NCI-H748 (cell line): Measurements from ENCODE around the gene RAC2.

Experiments
- DNase-seq: peaks from one replicate; lab custom pipeline; 2025; ENCODE audit not compliant: unreplicated experiment; lab: John Stamatoyannopoulos, UW

The RAC2 gene

GRCh38 chr22:37178350-37179125 lies 65.5 kb downstream of the RAC2 start:
- no peak for DNase-seq

GRCh38 chr22:37177755-37178154 lies 66.3 kb downstream of the RAC2 start:
- DNase-seq, result no peak

- DNase-seq, result no peak
Observed at GRCh38 chr22:37177221-37177620, 66.8 kb downstream of the RAC2 start.

GRCh38 chr22:37176464-37177061 lies 67.5 kb downstream of the RAC2 start:
- DNase-seq, result no peak

- no peak for DNase-seq
Observed at GRCh38 chr22:37175414-37176281, 68.4 kb downstream of the RAC2 start.
